Keratinocyte (primary cell): Measurements from ENCODE around the gene SMARCA1. TPM values are rescaled to one million over a fixed set of nuclear protein-coding genes. Genes with fewer than 3 reads are reported as not detected.

ENCODE experiments used
- DNase-seq: peaks from one replicate; pipeline ENCODE4 v3.0.0-alpha.2; 2011; ENCODE audit warnings: low read depth, missing footprints, low spot score
- FAIRE-seq: peaks from 2 replicates; lab custom pipeline; 2011; peaks lifted over from hg19 to GRCh38; lab: Jason Lieb, UNC
- H2AFZ ChIP-seq: 2 replicates; pipeline ENCODE4 v1.6.0; 2012; ENCODE audit warnings: low read length, control low read depth, inconsistent platforms; ENCODE audit not compliant: control insufficient read depth
- H3K27ac ChIP-seq: 2 replicates; pipeline ENCODE4 v1.5.1; 2011; ENCODE audit warnings: low read length; ENCODE audit not compliant: control insufficient read depth, insufficient read depth
- H3K27me3 ChIP-seq: 3 replicates; pipeline ENCODE4 v1.6.0; 2011; ENCODE audit warnings: low read length; ENCODE audit not compliant: control insufficient read depth, insufficient read depth; ENCODE audit errors: extremely low read depth
- H3K36me3 ChIP-seq, 2 experiments: 2 replicates in 1 of 2; 3 replicates in 1 of 2; pipeline ENCODE4 v1.5.1; 2011; ENCODE audit warnings: low read length in 2 of 2, mild to moderate bottlenecking in 1 of 2; ENCODE audit not compliant: control insufficient read depth in 2 of 2, insufficient read depth in 2 of 2; ENCODE audit errors: extremely low read depth in 1 of 2
- H3K4me1 ChIP-seq: 3 replicates; pipeline ENCODE4 v1.5.1; 2011; ENCODE audit warnings: low read length; ENCODE audit not compliant: control insufficient read depth, insufficient read depth; ENCODE audit errors: extremely low read depth
- H3K4me2 ChIP-seq: 3 replicates; pipeline ENCODE4 v1.6.0; 2011; ENCODE audit warnings: low read depth, low read length; ENCODE audit not compliant: control insufficient read depth, insufficient read depth; ENCODE audit errors: extremely low read depth
- H3K4me3 ChIP-seq, 3 experiments: fragments of 200-600 bp in 1 of 3; sonication (generic) in 1 of 3; 2 replicates in 2 of 3; 3 replicates in 1 of 3; pipeline ENCODE4 v1.5.1; 2011 to 2016; ENCODE audit warnings: low read length in 3 of 3, mild to moderate bottlenecking in 3 of 3, control low read depth in 2 of 3, inconsistent platforms in 1 of 3, low read depth in 1 of 3, mixed read lengths in 1 of 3, mixed run types in 1 of 3, moderate library complexity in 1 of 3; ENCODE audit not compliant: control insufficient read depth in 2 of 3, insufficient read depth in 2 of 3; ENCODE audit errors: extremely low read depth in 1 of 3
- H3K79me2 ChIP-seq: 2 replicates; pipeline ENCODE4 v1.6.0; 2012; ENCODE audit warnings: low read length; ENCODE audit not compliant: control insufficient read depth, insufficient read depth
- H3K9ac ChIP-seq: 3 replicates; pipeline ENCODE4 v1.6.0; 2011; ENCODE audit warnings: low read length; ENCODE audit not compliant: control insufficient read depth, insufficient read depth; ENCODE audit errors: extremely low read depth
- H3K9me1 ChIP-seq: 3 replicates; pipeline ENCODE4 v1.6.0; 2011; ENCODE audit warnings: low read length; ENCODE audit not compliant: control insufficient read depth, insufficient read depth; ENCODE audit errors: extremely low read depth
- H3K9me3 ChIP-seq: 2 replicates; pipeline ENCODE4 v1.5.1; 2012; ENCODE audit warnings: low read depth, low read length; ENCODE audit not compliant: control insufficient read depth
- H4K20me1 ChIP-seq: 3 replicates; pipeline ENCODE4 v1.6.0; 2011; ENCODE audit warnings: low read length; ENCODE audit not compliant: control insufficient read depth, insufficient read depth; ENCODE audit errors: extremely low read depth
- CTCF ChIP-seq, 3 experiments: IDR thresholded peaks in 1 of 3; conservative IDR thresholded peaks in 1 of 3; optimal IDR thresholded peaks in 1 of 3; 2 replicates in 2 of 3; 3 replicates in 1 of 3; pipeline versions ENCODE3 to v1.5.1; 2011; ENCODE audit warnings: low read length in 3 of 3, mild to moderate bottlenecking in 3 of 3, moderate library complexity in 2 of 3, control low read depth in 1 of 3, inconsistent platforms in 1 of 3; ENCODE audit not compliant: insufficient read depth in 2 of 3; ENCODE audit errors: extremely low read depth in 1 of 3
- EZH2 ChIP-seq: IDR thresholded peaks from one replicate; pipeline ENCODE4 v1.6.1; 2012; ENCODE audit warnings: inconsistent platforms, mild to moderate bottlenecking, low read length, moderate library complexity
- dilution Hi-C: fragments of 300-500 bp; cut with MboI; formaldehyde crosslinking; loops from one replicate; pipeline ENCODE4 v1.7.0; 2020; ENCODE audit warnings: low sequenced_read_pairs; ENCODE audit not compliant: extremely low pct_ligation_motif_present
- polyA plus RNA-seq, 5 experiments: library from polyadenylated mRNA; depleted of rRNA in 3 of 5; stranded (reverse) in 3 of 5; stranded (forward) in 1 of 5; unstranded in 1 of 5; fragments of >200 nt; gene quantifications; 1 replicate in 1 of 5; 2 replicates in 3 of 5; 3 replicates in 1 of 5; pipeline versions ENCODE4 v1.2.1 to v1.2.3, GENCODE V29; 2011 to 2012; ENCODE audit warnings: missing spikeins in 2 of 5, low read depth in 1 of 5, low replicate concordance in 1 of 5

Gene SMARCA1
- polyA plus RNA-seq, 1 donor (not counting 4 experiments of a cell fraction or from before 2014, with no cell fraction given) = 21.6 TPM

- Histone ChIP-seq H3K9me3 (no peaks in the 10 kb centered on the region), H3K36me3 (no peaks in the 10 kb centered on the region), H3K79me2 (no peaks in the 10 kb centered on the region), H3K9me1 (no peaks in the 10 kb centered on the region), H3K4me3 (no peak overlapping the region), H3K4me1 (no peaks in the 10 kb centered on the region), H3K4me2 (no peak overlapping the region), H3K27ac (no peak overlapping the region), H3K27me3 (no peaks in the 10 kb centered on the region), H3K9ac (no peak overlapping the region), H4K20me1 (no peaks in the 10 kb centered on the region), H2AFZ (no peak overlapping the region)
- no peak for TF ChIP-seq CTCF (optimal IDR thresholded peaks at IDR 0.05 in 1 of 3, IDR thresholded peaks at IDR 0.05 in 1 of 3, conservative IDR thresholded peaks at IDR 0.05 in 1 of 3; ENCODE audit: extremely low read depth in 1 of 3, insufficient read depth in 2 of 3, low read length in 3 of 3)
- TF ChIP-seq EZH2 = no peak
- no peak for DNase-seq
- dilution Hi-C loops = no loop called here
- no peak for FAIRE-seq
Measured at GRCh38 chrX:129497146-129497843, 26.0 kb downstream of the SMARCA1 start.

- DNase-seq = no peak
- Histone ChIP-seq H3K9me1 (no peaks in the 10 kb centered on the region), H3K4me2 (no peak overlapping the region), H3K4me1 (no peaks in the 10 kb centered on the region), H3K4me3 (no peak overlapping the region), H2AFZ (no peak overlapping the region), H3K9ac (no peak overlapping the region), H3K9me3 (no peaks in the 10 kb centered on the region), H3K27ac (no peak overlapping the region), H4K20me1 (no peaks in the 10 kb centered on the region), H3K79me2 (no peaks in the 10 kb centered on the region), H3K36me3 (no peaks in the 10 kb centered on the region), H3K27me3 (no peaks in the 10 kb centered on the region)
- dilution Hi-C loops = no loop called here
- FAIRE-seq = no peak
- TF ChIP-seq CTCF (optimal IDR thresholded peaks at IDR 0.05 in 1 of 3, IDR thresholded peaks at IDR 0.05 in 1 of 3, conservative IDR thresholded peaks at IDR 0.05 in 1 of 3; ENCODE audit: extremely low read depth in 1 of 3, insufficient read depth in 2 of 3, low read length in 3 of 3) (no peak), EZH2 (no peak)
Measured at GRCh38 chrX:129496625-129497024, 26.7 kb downstream of the SMARCA1 start.
